HG02623 (cell line): Measurements from ENCODE around the gene MCM5.
"Not testable (repeated sequence)": the region's sequence is repeated elsewhere in the genome, so short reads cannot be mapped to it uniquely, and the experiment has no call there.

Experiments used
- ATAC-seq: cut with Tn5 transposase; IDR thresholded peaks from one replicate; pipeline ENCODE4 v1.9.1; 2021; ENCODE audit warnings: moderate library complexity; ENCODE audit not compliant: unreplicated experiment

MCM5 gene

DNA sequence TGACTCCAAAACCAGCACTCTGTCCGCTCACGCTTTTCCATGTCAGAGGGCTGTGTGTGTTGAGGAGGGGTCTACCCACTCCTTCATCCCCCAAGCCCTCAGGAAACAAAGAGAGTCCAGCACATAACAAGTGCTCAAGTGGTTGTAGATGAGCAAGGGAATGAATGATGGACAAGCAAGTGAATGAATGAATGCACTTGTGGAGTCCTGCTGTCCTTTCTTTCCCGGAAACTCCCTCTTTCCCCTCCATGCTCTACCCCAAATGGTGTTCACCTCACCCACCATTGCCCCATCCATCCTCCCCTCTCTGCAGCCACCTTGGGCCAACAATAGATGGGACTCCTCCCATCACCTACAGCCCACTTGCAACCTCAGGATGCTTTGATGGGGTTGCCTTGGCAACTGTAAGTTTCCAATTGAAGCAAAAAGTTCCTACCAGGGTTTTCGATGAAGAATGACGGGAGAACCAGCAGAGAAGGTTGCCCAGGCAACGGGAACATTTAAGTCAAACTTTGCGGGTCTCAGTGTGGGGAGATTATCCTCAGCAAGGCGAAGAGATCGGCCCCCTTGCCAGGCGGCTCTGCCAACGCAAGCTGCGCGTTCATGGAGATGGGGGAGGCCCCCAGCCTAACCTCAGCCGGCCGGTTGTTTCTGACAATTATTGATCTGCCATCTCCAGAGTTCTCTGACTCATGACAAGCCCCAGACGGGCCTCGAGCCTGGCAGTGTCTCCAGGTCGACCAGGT lies 51.1 kb downstream of the MCM5 start:
- no peak for ATAC-seq

DNA sequence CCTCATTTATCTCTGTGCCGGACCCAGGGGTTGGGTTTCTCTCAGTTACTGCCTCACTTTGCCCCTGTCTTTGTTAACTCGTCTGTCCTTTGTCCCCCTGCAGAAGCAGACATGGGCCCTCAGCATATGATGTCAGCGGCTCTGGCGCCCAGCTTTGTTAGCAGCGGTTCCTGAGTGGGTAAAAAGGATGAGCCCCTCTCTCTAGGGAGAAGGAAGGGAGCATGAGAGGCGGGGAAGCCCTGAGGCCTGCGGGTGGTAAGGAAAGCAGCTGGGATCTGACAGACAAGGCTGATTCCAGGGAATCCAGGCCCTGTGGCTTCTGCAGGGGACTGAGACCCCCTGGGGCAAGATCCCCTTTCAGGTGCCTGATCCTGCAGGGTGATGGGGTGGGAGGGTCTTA lies 51.7 kb downstream of the MCM5 start:
- no peak for ATAC-seq

DNA sequence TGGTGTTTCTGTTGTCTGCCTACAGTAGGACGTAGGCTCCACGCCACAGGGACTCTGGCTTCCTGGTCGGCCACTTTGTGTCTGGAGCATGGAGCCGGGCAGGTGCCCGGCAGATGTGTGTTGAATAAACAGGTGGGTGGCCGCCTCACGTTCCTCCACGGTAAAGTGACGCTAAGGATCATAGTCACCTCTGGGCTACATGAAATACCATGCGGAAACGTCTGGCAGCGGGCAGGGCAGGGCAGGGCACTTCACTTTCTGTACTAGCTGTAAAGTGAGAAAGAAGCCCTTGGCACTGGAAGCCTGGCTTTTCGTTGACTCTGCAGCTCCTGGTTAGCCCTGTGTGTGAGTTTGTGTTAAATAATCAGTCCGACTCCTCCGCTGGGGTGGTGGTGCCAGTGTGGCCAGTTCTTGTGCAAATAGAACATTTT lies 52.4 kb downstream of the MCM5 start:
- no peak for ATAC-seq

DNA sequence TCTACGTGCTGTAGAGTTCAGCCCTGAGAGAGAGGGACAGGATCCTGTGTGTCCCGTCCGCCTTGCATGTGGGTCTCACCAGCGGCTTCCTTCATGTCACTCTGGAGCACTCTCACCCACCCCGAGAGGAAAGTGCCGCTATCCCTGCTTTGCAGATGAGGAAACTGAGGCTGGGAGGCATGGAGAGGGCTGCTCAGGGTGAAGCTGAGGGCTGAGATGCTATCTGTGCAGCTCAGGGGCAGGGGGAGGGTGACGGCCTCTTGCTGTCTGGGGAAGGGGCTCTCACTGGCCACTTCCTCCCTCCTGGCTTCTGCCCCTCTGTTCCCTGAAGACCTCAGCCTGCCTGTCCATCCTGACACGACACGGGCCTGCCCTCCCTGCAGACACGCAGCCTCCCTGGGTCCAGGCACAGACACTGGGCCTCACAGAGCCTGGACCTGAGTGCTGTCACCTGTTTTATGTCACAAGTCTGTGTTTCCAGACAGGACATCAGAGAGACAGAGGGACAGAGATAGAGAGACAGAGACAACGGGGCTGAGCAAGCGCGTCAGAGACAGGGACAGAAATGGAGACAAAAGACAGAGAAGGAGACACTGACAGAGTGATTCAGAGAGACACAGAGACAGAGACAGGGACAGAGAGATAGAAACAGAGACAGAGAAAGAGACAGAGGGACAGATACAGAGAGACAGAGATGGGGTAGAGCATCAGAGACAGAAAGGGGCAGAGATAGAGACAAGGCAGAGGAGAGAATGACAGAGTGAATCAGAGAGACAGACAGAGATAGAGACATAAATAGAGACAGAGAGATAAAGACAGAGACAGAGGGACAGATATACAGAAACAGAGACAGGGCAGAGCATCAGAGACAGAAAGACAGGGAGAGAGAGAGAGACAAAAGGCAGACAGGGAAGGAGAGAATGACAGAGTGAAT lies 53.1 kb downstream of the MCM5 start:
- ATAC-seq = no peak

DNA sequence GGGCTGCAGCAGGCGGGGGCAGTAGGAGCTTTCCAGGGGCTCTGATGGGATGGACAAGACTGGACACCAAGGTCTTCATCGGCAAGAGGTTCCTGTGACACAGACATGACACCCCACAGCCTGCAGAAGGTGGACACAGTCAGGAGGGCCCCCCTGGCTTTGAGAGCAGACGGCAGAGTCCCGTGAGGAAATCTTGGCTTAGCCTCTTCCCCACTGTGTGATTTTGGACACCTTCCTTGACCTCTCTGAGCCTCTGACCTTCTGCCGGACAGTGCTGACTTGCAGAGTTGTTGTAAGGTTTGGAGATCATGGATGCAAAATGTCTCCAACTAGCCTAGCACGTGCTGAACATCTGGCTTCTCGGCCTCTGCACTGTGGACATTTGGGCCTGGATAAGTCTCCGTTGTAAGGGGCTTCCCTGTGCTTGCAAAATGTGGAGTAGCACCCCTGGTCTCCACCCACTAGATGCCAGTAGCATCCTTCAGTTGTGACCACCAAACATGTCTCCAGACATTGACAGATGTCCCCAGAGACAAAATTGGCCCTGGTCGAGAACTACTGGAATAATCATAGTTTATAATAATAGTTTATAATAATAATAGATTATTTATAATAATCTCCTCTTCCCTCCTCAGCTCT lies 54.6 kb downstream of the MCM5 start:
- no peak for ATAC-seq

DNA sequence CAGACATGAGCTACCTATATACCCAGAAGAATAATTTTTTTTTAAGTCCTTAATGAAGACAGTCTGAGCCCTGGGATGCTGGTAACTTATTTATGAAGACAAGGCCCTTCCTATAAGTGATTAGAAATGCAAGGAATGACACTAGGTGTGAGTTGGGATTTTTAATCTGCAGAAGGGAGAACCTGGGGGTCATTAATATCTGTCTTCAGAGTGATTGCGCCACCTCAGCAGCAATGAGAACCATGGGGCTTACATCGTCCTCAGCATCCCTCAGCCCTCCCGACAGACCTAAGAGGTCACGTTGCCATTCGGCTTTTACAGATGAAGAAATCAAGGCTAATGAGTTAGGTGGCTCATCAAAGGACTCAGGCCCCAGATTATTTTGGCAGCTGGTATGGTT lies 55.6 kb downstream of the MCM5 start:
- ATAC-seq = no peak

DNA sequence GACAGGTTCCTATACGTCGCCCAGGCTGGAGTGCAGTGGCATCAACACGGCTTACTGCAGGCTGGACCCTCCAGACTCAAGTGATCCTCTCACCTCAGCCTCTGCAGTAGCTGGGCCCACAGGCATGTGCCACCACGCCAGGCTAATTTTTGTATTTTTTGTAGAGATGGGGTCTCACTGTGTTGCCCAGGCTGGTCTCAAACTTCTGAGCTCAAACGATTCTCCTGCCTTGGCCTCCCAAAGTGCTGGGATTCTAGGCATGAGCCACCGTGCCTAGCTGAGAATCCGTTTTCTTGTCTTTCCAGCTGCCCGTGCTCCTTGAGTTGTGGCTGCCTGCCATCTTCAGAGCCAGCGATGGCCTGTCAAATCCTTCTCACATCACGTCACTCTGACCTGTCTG lies 56.8 kb downstream of the MCM5 start:
- no peak for ATAC-seq

DNA sequence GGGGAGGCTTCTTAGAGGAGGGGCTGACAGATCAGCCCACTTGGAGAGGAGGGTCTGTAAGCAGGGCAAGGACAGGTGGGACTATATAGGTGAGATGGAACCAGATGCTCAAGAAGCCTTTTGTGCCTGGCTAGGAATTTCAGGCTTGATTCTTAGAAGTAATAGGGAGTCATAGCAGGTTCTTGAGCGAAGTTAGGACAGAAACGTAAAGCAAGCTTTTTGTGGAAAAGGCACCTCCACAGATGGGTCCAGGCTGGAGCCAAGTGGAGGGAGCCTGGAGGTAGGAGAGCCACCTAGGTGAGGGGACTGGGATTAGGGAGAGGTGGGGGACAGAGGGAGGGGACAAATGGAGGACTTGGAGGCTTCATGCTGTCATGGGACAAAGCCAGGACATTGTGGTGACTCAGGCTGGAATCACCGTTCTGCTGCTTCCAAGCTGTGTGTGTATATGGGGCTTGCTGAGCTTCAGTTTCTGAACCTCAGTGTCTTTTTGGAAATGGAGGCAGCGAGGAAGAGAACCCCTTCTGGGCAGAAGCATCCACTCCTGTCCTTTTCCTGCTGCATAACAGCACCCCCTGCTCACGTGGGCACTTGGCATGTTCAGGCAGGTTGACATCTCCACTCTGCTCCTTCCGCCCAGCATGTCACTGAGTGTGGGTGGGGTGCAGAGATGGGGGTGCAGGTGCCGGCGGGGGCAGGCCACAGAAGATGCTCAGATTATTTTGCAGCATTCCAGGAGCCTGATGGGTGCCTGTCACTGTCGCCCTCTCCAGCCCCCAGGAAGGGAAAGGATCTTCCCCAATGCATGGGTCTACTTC lies 58.0 kb downstream of the MCM5 start:
- ATAC-seq = no peak

DNA sequence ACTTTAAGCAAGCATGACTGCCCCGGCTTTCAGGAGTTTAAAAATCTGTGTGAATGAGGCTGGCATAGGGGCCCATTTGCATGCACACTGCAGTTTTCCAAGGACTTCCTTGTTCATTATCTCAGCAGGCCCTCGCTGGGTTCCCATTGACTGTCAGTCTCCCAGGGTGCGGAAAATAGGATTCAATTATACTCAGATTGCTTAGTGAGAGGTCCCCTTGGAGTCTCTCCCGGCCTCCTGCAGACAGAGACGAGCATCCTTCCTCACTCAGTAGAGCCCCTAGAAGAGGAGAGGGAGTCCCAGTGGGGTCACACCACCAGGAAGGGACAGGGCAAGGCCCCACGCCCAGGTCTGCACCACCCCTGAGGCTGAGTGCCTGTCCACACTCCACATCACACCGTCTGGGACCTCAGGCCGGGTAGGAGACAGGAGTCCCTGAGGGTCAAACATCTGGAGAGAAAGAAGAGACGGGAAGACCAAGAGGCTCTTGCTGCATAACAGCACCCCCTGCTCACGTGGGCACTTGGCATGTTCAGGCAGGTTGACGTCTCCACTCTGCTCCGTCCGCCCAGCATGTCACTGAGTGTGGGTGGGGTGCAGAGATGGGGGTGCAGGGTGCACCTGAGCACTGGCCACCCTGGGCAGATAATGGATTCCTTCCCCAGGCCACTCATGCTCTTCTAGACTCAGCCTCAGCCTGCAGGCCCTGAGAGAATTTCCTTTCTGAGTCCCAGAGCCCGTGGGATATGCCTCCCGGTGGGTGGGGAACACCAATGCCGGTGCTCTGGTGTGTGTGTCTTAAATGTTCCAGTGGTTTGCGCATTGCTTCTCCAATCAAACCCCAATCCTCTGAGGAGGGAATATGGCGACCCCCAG lies 58.8 kb downstream of the MCM5 start:
- ATAC-seq = no peak

DNA sequence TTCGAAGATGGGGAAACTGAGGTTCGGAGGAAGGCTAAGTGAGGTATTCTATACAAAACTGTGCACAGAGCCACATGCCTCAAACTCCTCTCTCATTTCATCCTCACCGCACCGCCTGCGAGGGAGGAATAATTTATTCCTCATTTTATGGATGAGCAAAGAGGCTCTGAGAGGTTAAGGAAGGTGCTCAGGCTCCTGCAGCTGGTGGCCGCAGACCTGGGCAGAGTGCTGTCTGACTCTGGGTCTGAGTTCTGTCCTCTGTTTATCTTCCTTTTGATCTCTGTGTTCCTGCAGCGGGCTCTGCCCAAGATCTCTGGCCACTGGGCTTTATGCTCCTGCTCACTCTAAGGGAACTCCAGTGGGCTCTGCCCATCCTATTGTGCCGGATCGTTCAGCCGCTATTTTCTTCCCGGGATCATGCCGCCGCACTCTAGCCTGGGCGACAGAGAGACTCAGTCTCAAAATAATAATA lies 59.5 kb downstream of the MCM5 start:
- ATAC-seq = no peak

DNA sequence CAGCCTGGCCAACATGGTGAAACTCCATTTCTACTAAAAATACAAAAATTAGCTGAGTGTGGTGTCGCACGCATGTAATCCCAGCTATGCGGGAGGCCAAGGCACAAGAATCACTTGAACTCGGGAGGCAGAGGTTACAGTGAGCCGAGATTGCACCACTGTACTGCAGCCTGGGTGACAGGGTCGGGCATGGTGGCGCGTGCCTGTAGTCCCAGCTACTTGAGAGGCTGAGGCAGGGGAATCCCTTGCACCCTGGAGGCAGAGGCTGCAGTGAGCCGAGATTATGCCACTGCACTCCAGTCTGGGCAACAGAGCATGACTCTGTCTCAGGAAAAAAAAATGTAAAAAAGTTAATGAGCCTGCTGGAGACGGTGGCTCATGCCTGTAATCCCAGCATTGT lies 60.0 kb downstream of the MCM5 start:
- ATAC-seq = not testable (repeated sequence)

DNA sequence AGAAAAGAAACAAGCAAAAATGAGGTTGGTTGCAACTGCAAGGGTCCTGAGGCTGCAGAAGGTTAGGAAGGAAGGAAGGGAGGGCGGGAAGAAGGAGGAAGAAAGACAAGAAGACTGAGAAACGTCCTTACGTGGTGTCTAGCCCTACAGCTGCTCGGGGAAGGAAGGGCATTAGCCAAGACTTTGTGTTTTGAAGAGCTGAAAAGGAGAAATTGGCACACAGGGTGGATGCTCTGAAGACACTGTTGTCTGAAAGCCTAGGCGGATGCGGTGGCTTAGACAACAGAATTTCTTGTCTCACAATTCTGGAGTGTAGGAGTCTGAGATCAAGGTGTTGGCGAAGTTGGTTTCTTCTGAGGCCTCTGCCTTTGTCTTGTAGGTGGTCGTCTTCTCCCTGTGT lies 60.7 kb downstream of the MCM5 start:
- ATAC-seq = no peak

DNA sequence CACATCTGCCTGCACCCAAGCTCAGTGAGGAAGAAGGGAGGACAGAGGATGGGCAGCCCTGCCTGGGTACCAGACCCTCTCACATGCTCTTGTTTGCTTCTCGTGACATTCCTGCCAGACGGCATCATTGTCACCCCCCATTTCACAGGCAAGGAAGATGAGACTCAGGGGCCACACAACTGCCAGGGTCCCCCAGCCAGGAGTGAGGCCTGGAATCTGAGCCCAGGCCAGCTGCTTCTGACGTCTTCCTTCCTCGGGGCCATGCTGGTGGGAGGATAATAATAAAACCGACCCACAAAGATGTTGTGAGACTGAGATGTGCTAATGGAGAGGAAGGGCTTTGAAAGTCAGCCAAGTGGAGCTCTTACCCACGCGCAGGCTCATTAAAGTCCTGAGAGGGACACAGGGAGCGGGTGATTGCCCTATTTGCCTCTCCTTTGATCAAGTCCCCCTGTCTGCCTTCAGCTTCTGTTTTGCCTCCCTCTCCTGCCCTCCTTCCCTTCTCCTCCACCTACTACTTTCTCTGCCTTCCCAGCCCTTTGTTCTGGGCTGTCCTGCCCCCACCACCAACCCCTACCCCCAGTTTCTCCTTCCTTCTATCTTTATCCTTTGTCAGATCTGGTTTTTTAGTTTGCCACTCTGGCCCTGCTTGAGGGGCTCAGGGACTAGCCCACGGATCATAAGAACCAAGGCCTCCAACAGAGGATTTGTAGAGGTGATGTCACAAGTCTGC lies 62.7 kb downstream of the MCM5 start:
- no peak for ATAC-seq

DNA sequence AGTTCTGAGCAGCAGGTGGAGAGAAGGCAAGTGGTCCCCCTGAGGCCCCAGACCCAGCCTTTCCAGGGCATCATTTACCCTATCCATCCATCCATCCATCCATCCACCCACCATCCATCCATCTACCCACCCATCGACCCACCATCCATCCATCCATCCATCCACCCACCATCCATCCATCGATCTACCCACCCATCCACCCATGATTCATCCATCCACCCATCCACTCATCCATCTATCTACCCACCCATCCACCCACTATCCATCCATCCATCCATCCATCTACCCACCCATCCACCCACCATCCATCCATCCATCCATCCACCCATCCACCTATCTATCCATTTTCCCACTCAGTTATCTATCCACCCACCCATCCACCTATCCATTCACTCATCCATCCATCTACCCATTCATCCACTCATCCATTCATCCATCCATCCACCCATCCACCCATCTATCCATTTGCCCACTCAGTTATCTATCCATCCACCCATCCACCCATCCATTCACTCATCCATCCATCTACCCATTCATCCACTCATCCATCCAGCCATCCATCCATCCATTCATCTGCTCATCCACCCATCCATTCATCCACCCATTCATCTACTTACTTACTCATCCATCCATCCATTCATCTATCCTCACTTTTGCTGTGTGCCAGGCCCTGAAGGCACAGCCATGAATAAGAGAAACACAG lies 63.4 kb downstream of the MCM5 start:
- no peak for ATAC-seq

DNA sequence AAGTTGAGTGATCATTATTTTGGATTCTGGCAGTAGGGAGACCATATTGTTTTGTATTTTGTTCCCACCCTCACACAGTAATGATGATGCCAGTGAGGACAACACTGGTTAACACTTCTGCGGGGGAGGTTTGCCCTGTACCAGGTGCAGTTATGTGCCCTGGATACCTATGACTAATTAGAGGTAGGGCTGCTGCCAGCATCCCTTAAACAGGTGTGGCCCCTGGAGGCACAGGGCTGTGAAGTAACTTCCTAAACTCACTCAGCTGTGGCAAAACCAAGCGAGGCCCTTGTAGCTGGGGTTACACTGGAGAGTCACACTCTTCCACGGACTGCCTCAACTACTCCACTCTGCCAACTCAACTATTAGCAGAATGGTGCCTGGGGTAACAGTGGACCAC lies 64.5 kb downstream of the MCM5 start:
- no peak for ATAC-seq

DNA sequence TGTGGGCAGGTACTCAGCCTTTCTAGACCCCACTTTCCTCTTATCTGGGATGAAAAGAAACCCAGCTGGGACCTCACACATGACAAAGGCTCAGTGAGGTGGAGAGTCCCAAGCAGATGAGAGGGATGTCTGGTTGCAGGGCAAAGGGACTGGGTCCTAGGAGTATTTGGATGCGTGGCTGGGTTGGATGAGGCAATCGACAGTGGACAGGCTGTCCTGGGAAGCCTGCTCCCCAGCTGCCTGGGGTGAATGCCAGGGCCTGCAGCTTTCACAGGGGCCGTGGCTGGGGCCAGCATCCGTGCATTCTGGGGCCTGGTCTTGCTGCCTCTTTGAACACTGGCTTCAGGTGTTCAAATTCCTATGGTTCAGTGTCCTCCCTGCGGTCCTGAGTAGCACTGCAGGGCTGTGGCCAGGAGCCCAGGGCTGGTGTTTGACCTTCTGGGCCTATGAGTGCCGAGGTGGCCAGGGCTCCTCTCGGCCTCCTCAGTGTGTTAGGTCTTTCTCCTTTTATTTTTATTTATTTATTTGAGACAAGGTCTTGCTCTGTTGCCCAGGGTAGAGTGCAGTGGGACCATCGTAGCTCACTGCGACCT lies 65.3 kb downstream of the MCM5 start:
- ATAC-seq = no peak

DNA sequence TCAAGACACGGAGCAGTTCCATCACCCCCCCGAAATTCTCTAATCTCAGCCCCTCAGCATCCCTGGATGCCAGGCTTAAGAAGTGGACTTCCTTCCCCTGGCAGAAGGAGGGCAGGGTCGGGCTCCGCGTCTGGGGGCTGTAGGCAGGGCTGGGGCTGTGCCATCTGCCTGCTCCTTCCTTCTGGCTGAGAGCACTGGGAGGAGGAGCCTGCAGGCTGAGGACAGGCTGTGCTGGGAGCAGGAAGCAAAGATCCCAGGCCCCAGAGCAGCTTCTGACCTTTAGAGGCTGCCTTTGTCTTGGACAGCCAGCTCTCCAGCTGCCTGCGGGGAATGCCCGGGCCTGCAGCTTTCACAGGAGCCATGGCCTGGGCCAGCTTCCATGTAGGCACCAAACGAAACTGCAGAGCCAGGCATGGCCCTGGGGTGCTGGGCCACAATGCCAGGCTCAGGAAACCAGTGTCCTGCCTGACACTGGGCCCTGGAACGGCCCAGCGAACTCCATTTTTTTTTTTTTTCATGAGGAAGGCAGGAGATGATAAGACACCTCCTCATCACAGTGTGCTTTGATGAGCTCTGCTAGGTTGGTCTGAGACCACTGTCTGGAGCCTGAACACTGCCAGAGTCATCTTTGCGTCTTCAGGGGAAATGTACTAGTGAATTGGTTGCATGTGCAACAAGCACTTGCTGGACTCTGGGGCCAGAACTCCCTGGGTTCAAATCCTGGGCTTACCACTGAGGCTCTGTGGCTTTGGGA lies 67.9 kb downstream of the MCM5 start:
- ATAC-seq = no peak
